Measurements from ENCODE around the gene HEMK1. TPM values are rescaled to one million over a fixed set of nuclear protein-coding genes. Genes with fewer than 3 reads are reported as not detected.

The HEMK1 gene
- total RNA-seq, 1 donor = 3.0 TPM

DNA sequence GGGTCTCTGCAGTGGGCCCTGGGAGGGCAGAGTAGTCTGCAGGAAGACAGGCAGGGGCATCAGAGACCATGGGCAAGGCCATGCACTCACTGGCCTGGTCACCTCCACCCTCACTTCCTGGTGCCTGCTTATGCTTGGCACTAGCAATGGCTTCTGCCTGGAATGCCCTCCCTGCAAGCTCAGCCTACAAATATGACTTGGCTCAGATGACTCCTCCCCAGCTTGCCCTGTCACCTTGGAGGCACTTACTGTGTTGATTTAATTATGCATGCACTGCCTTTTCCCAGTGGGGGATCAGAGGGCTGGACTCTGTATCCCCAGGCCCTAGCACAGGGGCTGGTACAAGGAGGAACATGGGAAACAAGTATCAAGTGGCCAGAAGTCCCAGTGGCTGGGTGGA is 9.6 kb upstream of the HEMK1 start:
- Histone ChIP-seq H3K4me1 (ENCODE audit: insufficient read depth, low read length) (no peaks in the 10 kb centered on the region), H3K9me3 (ENCODE audit: low read depth, low read length) (no peaks in the 10 kb centered on the region), H3K4me3 (ENCODE audit: low read length) (no peak overlapping the region), H3K27me3 (ENCODE audit: insufficient read depth, low read length) (no peaks in the 10 kb centered on the region)

DNA sequence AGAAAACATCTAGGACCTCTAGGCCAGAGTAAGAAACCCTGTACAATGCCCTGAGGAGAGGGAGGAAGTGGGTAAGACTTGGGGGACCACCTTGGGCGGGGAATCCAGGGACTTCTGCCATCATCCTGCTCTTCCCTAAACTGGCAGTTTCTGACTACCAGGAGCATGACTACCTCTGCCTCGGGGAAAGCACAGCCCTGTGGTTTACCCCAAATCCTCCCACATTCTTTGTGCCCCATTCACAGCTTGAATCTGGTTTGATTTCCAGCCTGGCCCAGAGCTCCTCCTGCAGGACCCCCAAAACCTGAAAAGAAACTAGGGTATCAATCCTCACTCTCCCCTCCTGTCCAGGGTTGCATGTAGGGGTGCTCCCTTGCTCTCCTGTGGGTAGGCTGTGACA is 6.5 kb upstream of the HEMK1 start:
- Histone ChIP-seq H3K27me3 (ENCODE audit: insufficient read depth, low read length) (no peaks in the 10 kb centered on the region), H3K9me3 (ENCODE audit: low read depth, low read length) (no peaks in the 10 kb centered on the region), H3K4me3 (ENCODE audit: low read length) (no peak overlapping the region), H3K4me1 (ENCODE audit: insufficient read depth, low read length) (peaks cover 15% of the 10 kb centered on the region)

DNA sequence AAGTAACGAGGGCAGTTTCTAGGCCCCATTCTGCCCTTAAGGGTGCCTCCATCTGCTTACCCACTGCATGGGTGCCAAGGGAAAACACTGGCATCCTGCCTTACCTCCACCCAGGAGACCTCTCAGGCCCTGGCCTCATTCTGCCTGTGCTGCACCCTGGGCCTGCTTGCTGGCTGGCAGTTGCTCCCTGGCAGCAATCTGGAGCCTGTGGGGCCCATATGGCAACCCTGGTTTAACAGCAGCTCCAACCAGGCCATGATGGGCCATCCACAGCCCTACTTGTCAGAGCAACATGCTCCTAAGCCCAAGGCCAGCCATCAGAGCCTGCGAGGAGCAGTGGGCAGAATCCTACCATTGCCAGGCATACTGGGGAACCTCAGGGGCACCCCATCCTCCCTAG is 5.5 kb upstream of the HEMK1 start:
- Histone ChIP-seq H3K4me1 (ENCODE audit: insufficient read depth, low read length) (peaks cover 25% of the 10 kb centered on the region), H3K4me3 (ENCODE audit: low read length) (no peak overlapping the region), H3K27me3 (ENCODE audit: insufficient read depth, low read length) (no peaks in the 10 kb centered on the region), H3K9me3 (ENCODE audit: low read depth, low read length) (no peaks in the 10 kb centered on the region)

DNA sequence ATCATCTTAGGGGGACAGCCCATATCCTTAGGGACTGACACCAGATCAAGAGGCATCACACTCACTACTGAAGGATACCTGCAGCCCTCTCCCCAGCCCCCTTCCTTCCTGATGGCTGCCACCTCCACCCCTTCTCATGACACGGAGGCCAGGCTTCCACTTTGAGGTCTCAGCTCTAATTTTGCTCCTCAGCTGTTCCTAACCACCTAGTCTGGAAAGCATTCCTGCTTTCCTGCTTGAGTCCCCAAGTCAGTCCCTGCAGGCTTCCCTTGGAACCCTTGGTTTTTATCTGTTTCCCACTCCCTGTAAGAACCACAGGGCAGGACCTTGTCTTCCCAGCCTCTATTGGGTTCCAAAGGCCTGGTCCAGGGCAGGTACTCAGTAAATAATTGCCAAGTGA is 5.0 kb upstream of the HEMK1 start:
- Histone ChIP-seq H3K4me1 (ENCODE audit: insufficient read depth, low read length) (peaks cover 25% of the 10 kb centered on the region), H3K27me3 (ENCODE audit: insufficient read depth, low read length) (no peaks in the 10 kb centered on the region), H3K9me3 (ENCODE audit: low read depth, low read length) (no peaks in the 10 kb centered on the region), H3K4me3 (ENCODE audit: low read length) (no peak overlapping the region)

DNA sequence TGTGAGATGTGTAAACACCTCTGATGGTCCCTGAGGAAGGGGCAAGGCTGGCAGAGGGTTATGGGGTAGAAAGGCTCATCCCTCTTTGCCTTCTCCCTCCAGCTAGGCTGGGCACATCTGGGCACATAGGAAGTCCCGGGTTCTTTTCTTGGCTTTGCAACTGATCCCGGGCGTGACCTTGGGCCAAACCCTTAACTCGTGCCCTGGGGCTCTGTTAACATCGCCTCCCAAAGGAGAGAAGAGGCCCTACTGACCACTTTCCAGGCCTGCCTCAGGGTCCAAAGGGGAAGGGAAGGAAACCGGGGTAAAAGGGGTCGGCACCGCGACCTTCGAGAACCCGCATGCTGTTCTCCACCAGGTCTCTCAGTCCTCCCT is 2.3 kb upstream of the HEMK1 start:
- Histone ChIP-seq H3K4me1 (ENCODE audit: insufficient read depth, low read length) (peaks cover 49% of the 10 kb centered on the region), H3K4me3 (ENCODE audit: low read length) (peak overlapping the region; percentile 43), H3K9me3 (ENCODE audit: low read depth, low read length) (no peaks in the 10 kb centered on the region), H3K27me3 (ENCODE audit: insufficient read depth, low read length) (no peaks in the 10 kb centered on the region)

DNA sequence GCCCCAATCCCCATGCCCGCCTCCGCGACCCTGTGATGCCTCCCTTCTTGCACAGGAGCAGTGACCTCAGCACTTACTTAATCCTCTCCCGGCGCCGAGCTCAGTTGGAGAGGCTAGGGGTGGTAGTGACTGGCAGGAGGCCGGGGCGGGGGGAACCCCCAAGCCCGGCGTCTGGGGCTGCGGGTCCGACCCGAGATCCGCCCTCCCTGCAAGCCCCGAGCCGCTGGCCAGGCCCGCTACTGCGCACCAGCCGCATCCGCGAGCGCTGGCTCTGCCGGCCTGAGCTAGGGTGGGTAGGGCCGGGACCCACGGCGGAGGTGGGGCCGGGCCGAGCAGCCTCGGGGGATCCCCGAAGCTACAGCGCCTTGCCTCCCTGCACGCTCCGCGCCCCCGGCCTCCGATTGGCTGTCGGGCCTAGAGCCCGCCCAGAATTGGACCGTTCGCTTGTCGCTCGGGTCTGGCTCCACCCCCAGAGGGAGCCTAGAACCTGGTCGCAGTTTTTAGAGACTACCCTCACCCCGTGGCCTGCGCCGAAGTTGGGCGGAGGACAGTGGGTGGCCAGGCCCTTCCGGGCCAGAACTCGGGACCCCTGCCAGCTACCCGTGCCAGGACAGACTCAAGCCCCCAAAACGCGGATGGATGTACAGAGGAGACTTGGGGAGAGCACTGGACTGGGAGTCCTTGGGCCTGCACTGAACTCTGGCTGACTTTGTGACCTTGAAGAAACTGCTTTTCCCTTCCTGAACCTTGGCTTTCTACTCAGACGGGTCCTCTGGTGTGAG is 1.7 kb upstream of the HEMK1 start, which contains the start of gene C3orf18:
C3orf18 (minus strand) TSS at position 362 of the 782 bp plus-strand sequence. CDS start 2,048 bp downstream, outside the sequence.
- no peaks in the 10 kb centered on the region for H3K27me3 ChIP-seq (ENCODE audit: insufficient read depth, low read length)
- peak within 1 kb of the TSS; percentile 80 for H3K4me3 ChIP-seq (ENCODE audit: low read length)
- H3K9me3 ChIP-seq (ENCODE audit: low read depth, low read length) = no peaks in the 10 kb centered on the region
- H3K4me1 ChIP-seq (ENCODE audit: insufficient read depth, low read length) = peaks cover 55% of the 10 kb centered on the region

DNA sequence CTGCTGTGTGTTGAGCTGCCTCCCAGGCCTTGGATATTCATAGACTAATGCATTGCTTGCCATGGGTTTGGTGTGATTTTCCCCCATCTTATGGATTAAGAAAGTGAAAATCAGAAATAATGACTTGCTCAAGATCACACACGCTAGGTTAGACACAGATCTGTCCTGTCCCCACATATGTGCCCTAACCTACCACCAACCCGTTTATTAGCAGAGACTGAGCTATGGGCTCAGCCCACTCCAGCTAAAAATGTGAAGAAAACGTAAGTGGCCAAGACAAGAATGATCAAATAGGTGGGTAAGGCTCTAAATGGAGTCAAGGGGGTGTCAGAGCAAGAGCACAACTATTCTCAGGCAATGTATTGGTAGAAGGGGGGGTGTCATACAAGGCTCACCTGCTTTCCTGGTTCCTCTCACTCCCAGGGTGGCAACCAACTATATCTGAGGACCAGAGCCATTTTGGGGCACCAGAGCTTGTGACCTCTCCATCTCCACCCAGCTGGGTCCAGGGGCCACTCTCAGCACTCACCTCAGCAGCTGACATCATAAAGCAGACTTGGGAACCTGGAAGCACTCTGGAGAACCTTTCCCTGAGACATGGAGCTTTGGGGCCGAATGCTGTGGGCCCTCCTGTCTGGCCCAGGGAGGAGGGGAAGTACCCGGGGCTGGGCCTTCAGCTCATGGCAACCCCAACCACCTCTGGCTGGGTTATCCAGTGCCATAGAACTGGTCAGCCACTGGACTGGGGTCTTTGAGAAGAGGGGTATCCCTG is 1.4 kb downstream of the HEMK1 start:
- no peaks in the 10 kb centered on the region for H3K27me3 ChIP-seq (ENCODE audit: insufficient read depth, low read length)
- no peak overlapping the region for H3K4me3 ChIP-seq (ENCODE audit: low read length)
- no peaks in the 10 kb centered on the region for H3K9me3 ChIP-seq (ENCODE audit: low read depth, low read length)
- H3K4me1 ChIP-seq (ENCODE audit: insufficient read depth, low read length) = peaks cover 86% of the 10 kb centered on the region

DNA sequence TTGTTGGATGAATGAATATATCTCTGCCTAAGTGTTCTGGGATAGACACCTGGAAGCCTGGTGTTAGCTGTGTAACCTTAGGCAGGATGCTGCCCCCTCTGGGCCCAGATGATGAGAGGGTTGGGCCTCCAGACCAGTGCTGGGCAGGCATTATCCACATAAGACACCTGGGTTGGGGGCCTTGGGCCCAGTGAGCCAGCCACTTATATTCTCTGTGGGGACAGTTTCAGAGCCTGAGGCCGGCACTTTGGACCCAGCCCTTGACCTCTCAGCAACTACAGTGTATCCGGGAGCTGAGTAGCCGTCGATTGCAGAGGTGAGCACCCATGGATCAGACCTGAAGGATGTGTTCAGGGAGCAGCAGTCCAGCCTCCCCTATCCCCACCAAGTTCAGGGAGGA is 2.2 kb downstream of the HEMK1 start:
- Histone ChIP-seq H3K4me3 (ENCODE audit: low read length) (no peak overlapping the region), H3K27me3 (ENCODE audit: insufficient read depth, low read length) (no peaks in the 10 kb centered on the region), H3K9me3 (ENCODE audit: low read depth, low read length) (no peaks in the 10 kb centered on the region), H3K4me1 (ENCODE audit: insufficient read depth, low read length) (peaks cover 91% of the 10 kb centered on the region)

DNA sequence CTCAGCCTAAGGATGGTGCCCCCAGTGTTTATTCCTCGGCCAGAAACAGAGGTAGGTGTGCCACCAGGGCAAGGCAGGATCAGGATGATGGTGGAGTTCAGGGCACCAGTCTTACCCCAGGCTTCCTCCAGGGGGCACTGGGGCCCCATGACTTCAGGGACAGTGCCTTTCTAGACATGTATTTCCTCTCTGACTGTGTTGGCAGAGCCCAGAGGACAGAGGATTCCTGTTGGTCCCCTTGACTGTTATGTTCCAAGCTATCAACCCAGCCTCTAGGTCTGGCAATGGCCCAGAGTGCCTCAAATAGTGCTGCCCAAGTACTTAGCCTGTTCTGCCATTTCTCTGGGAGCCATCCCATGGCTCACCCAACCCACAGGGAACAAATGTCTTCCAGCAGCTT is 2.8 kb downstream of the HEMK1 start:
- H3K27me3 ChIP-seq (ENCODE audit: insufficient read depth, low read length) = no peaks in the 10 kb centered on the region
- H3K9me3 ChIP-seq (ENCODE audit: low read depth, low read length) = no peaks in the 10 kb centered on the region
- peaks cover 85% of the 10 kb centered on the region for H3K4me1 ChIP-seq (ENCODE audit: insufficient read depth, low read length)
- H3K4me3 ChIP-seq (ENCODE audit: low read length) = no peak overlapping the region

DNA sequence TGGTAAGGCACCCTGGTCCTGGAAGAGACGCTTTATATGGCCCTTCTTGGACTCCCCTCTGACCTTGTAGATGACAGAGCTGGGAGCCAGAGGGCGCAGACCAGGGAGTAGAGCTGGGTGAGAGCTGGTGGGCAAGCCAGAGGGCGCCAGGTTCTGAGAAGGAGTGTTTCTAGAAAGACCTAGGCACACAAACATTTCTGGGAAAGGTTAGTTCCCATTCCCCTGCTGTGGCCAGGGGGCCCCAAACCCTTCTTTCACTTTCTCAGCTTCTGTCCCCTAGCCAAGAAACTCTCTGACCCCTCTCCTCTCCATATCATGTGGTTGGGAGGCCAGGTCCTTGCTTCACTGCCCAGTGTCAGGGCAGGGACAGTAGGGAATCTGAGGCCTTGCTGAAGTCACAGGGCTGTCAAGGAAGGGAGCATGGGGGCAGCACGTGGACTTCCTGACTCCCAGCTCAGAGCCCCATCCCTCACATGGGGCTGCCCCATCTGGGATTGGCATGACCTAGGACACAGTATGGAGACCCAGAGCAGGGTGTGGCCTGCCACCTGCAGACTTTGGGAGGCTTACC is 3.6 kb downstream of the HEMK1 start:
- H3K27me3 ChIP-seq (ENCODE audit: insufficient read depth, low read length) = no peaks in the 10 kb centered on the region
- peaks cover 77% of the 10 kb centered on the region for H3K4me1 ChIP-seq (ENCODE audit: insufficient read depth, low read length)
- H3K9me3 ChIP-seq (ENCODE audit: low read depth, low read length) = no peaks in the 10 kb centered on the region
- H3K4me3 ChIP-seq (ENCODE audit: low read length) = no peak overlapping the region

DNA sequence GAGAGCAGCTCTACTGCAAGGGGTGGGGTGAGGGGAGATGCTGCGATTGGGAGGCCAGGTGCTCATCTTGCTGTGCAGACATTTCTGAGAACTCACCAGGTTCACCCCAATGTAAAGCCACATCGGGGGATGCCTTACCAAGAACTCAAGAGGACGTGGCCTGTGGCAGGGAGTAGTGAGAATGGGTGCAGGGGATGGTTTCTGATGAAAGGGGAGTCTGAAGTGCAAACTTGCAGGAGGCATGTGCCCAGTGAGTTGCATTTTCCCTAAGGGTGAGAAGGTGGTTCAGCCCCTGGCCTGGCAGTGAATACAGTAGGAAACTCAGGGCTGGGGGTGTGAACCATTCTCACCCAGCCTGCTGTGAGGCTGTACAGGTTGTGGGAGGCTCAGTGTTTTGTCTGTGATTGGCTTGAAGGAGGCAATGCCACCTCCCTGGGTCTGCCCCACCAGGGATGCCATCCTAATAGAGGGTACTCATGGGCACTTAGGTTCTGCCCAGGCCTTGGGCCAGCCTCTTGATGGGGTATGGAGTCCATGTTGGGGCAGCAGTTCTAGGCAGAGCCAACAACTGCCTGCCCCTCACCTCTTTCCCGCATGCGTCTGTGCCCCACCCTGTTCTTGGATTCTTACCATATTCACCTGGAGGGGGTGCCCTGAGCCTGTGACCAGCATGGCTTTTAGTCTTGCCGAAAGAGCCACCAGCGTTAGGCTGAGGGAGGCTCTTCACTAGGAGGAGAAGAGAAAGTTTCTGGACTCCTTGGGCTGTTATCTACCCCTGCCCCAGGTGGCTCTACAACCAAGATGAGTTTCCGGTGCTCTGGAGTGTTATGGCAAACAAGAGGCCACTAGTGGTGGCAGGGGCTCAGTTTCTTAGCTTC is 4.5 kb downstream of the HEMK1 start:
- no peaks in the 10 kb centered on the region for H3K9me3 ChIP-seq (ENCODE audit: low read depth, low read length)
- peaks cover 68% of the 10 kb centered on the region for H3K4me1 ChIP-seq (ENCODE audit: insufficient read depth, low read length)
- no peaks in the 10 kb centered on the region for H3K27me3 ChIP-seq (ENCODE audit: insufficient read depth, low read length)
- no peak overlapping the region for H3K4me3 ChIP-seq (ENCODE audit: low read length)

DNA sequence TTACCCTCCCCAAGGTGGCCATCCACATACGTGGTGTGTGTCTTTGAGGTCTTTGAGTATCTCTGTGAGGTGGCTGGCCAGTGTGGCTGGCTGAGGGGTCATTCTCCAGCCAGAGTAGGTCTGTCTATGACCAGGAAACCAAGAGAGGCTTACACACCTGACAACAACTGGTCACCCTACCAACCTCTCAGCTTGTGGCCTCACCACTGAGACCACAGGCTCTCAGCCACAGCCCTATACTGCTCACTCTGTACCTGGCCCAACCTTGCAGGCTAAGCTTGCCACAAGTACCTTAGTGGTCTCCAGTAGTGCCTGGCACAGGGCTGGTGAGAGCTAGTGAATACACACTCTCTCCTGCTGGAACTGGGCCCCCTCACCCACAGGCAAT is 5.1 kb downstream of the HEMK1 start:
- Histone ChIP-seq H3K4me1 (ENCODE audit: insufficient read depth, low read length) (peaks cover 67% of the 10 kb centered on the region), H3K9me3 (ENCODE audit: low read depth, low read length) (no peaks in the 10 kb centered on the region), H3K4me3 (ENCODE audit: low read length) (no peak overlapping the region), H3K27me3 (ENCODE audit: insufficient read depth, low read length) (no peaks in the 10 kb centered on the region)

DNA sequence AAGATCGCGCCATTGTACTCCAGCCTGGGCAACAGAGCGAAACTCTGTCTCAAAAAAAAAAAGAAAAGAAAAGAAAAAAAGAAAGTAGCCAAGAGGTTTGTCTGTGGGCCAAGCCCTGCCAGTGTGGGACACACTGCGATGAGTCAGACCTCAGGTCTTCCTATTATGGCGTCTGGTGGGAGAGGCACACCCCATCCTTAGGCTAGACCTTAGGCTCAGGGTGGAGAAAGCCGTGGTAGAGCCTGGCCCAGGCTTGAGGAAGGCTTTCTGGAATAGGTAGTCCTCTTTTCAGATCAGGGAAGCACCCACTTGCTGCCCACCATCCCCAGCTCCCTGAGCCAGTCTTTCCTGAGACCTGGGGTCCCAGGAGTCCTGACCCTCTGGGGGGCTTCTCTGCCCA is 6.0 kb downstream of the HEMK1 start:
- H3K4me1 ChIP-seq (ENCODE audit: insufficient read depth, low read length) = peaks cover 58% of the 10 kb centered on the region
- H3K4me3 ChIP-seq (ENCODE audit: low read length) = no peak overlapping the region
- no peaks in the 10 kb centered on the region for H3K9me3 ChIP-seq (ENCODE audit: low read depth, low read length)
- no peaks in the 10 kb centered on the region for H3K27me3 ChIP-seq (ENCODE audit: insufficient read depth, low read length)

DNA sequence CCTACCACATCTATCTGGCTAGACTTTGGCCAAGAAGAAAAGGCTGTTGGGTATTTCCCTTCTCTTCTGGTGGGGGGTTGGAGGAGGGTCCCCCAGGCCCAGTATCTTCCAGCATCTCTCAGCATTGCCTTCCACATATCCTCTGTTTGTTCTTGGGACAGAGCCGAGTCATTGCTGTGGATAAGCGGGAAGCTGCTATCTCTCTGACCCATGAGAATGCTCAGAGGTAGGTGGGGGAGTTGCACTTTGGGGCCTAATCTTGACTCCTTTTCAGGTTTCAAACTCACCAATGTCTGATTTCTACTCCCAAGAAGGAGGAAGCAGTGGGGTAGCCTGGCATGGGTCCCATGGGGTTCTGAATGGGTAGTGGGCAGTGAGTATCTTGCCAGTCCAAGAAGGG is 8.0 kb downstream of the HEMK1 start:
- Histone ChIP-seq H3K4me1 (ENCODE audit: insufficient read depth, low read length) (peaks cover 40% of the 10 kb centered on the region), H3K27me3 (ENCODE audit: insufficient read depth, low read length) (no peaks in the 10 kb centered on the region), H3K9me3 (ENCODE audit: low read depth, low read length) (no peaks in the 10 kb centered on the region), H3K4me3 (ENCODE audit: low read length) (no peak overlapping the region)

Measured in mononuclear cell (primary cell).